Neural progenitor cell (in vitro differentiated cells): ENCODE measurements around the gene GRB7. TPM values are rescaled to one million over a fixed set of nuclear protein-coding genes. Genes with fewer than 3 reads are reported as not detected.
A peak's percentile ranks its signal among the peaks of the same experiment; 100 is the strongest.

Experiments used
- DNase-seq: peaks from one replicate; pipeline ENCODE4 v3.0.0-alpha.2; 2016; ENCODE audit warnings: low spot score
- H2AFZ ChIP-seq: fragments of 200-600 bp; sonication (generic); replicated peaks from 2 replicates; pipeline ENCODE4 v1.6.1; 2016; ENCODE audit warnings: antibody characterized with exemption
- H3F3A ChIP-seq: fragments of 200-600 bp; sonication (generic); 2 replicates; pipeline ENCODE4 v1.6.1; 2016; ENCODE audit warnings: antibody characterized with exemption, low read depth
- H3K27ac ChIP-seq: fragments of 200-600 bp; sonication (generic); 2 replicates; pipeline ENCODE4 v1.5.1; 2016; ENCODE audit warnings: mild to moderate bottlenecking
- H3K27me3 ChIP-seq: fragments of 200-600 bp; sonication (generic); 2 replicates; pipeline ENCODE4 v1.6.1; 2016; ENCODE audit warnings: mild to moderate bottlenecking, moderate library complexity
- H3K36me3 ChIP-seq: fragments of 200-600 bp; sonication (generic); 2 replicates; pipeline ENCODE4 v1.5.1; 2016
- H3K4me1 ChIP-seq: fragments of 200-600 bp; sonication (generic); 2 replicates; pipeline ENCODE4 v1.6.1; 2016; ENCODE audit warnings: mixed run types
- H3K4me2 ChIP-seq: fragments of 200-600 bp; sonication (generic); 2 replicates; pipeline ENCODE4 v1.6.1; 2016
- H3K4me3 ChIP-seq: fragments of 200-600 bp; sonication (generic); 2 replicates; pipeline ENCODE4 v1.5.1; 2016
- H3K79me2 ChIP-seq: fragments of 200-600 bp; sonication (generic); 2 replicates; pipeline ENCODE4 v1.6.1; 2016; ENCODE audit warnings: low read depth
- H3K9ac ChIP-seq: fragments of 200-600 bp; sonication (generic); 2 replicates; pipeline ENCODE4 v1.6.1; 2016
- H3K9me3 ChIP-seq: fragments of 200-600 bp; sonication (generic); 2 replicates; pipeline ENCODE4 v1.5.1; 2016; ENCODE audit warnings: low read depth
- H4K20me1 ChIP-seq: fragments of 200-600 bp; sonication (generic); 2 replicates; pipeline ENCODE4 v1.6.1; 2016; ENCODE audit warnings: low read depth
- H3K27ac Mint-ChIP-seq: 3 replicates; pipeline ENCODE4 v1.8.0; 2021; ENCODE audit warnings: mixed read lengths
- H3K27me3 Mint-ChIP-seq: 2 replicates; pipeline ENCODE4 v1.8.0; 2022; ENCODE audit warnings: low read depth, mild to moderate bottlenecking, inconsistent platforms, moderate library complexity, mixed read lengths; ENCODE audit not compliant: insufficient read depth
- H3K36me3 Mint-ChIP-seq: 3 replicates; pipeline ENCODE4 v1.8.0; 2021; ENCODE audit warnings: mixed read lengths
- H3K4me1 Mint-ChIP-seq: 3 replicates; pipeline ENCODE4 v1.8.0; 2021; ENCODE audit warnings: mixed read lengths
- H3K4me3 Mint-ChIP-seq: 3 replicates; pipeline ENCODE4 v1.8.0; 2021; ENCODE audit warnings: mild to moderate bottlenecking, moderate library complexity, mixed read lengths
- H3K9me3 Mint-ChIP-seq: 3 replicates; pipeline ENCODE4 v1.8.0; 2020; ENCODE audit warnings: mixed read lengths
- EZH2 ChIP-seq: fragments of 200-600 bp; sonication (generic); IDR thresholded peaks from 2 replicates; pipeline ENCODE4 v1.6.1; 2017; ENCODE audit warnings: antibody characterized with exemption, mild to moderate bottlenecking, moderate library complexity
- EZH2phosphoT487 ChIP-seq: fragments of 200-600 bp; sonication (generic); IDR thresholded peaks from 2 replicates; pipeline ENCODE4 v1.6.1; 2017; ENCODE audit warnings: antibody characterized with exemption
- total RNA-seq: library from RNA; depleted of rRNA; stranded (reverse); fragments of >200 nt; gene quantifications from 2 replicates; pipeline ENCODE4 v1.2.3, GENCODE V29; 2015; ENCODE audit warnings: low replicate concordance
- TF ChIP-seq, protein P1 (sequence below): fragments of 200-600 bp; sonication (generic); IDR thresholded peaks from 2 replicates; pipeline ENCODE4 v1.5.1; 2017; ENCODE audit warnings: antibody characterized with exemption, mild to moderate bottlenecking

GRB7 gene
- total RNA-seq, 1 donor from 2014 or later: 6.0 TPM

DNA sequence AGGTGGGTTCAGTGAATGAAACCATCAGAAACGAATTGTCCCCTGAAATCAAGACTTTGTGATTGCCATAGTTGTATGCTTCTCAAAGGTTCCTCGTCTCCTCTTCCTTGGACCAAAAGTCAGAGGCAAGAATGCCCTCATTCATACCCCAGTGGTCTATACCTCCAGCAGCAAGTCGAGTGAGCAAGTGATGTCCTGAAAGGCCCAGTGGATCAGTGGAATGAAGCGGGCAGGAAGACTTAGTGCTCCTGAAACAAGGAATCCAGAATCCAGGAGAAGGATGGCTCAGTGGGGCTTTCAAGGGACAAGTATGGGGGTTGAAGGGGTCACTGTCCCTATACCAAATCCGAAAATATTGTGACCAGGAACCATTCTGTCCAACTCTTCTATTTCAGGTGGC is 43.1 kb upstream of the GRB7 start:
- H3K36me3 ChIP-seq: no peaks in the 10 kb centered on the region
- peak overlapping the region; percentile 74 for H3K27ac Mint-ChIP-seq
- H3K4me1 ChIP-seq: peaks cover 34% of the 10 kb centered on the region
- H3K4me3 Mint-ChIP-seq: peak overlapping the region; percentile 16
- peak overlapping the region; percentile 80 for H3K4me2 ChIP-seq
- no peak overlapping the region for H3K4me3 ChIP-seq
- H3K27me3 ChIP-seq: no peaks in the 10 kb centered on the region
- H2AFZ ChIP-seq: no peak overlapping the region
- H3F3A ChIP-seq: peaks cover 52% of the 10 kb centered on the region
- peaks cover 2% of the 10 kb centered on the region for H3K27me3 Mint-ChIP-seq
- peaks cover under 1% of the 10 kb centered on the region for H3K36me3 Mint-ChIP-seq
- H3K27ac ChIP-seq: peak overlapping the region; percentile 77
- H3K9me3 ChIP-seq: no peaks in the 10 kb centered on the region
- H3K9ac ChIP-seq: no peak overlapping the region
- TF ChIP-seq EZH2: no peak
- TF ChIP-seq, protein P1, sequence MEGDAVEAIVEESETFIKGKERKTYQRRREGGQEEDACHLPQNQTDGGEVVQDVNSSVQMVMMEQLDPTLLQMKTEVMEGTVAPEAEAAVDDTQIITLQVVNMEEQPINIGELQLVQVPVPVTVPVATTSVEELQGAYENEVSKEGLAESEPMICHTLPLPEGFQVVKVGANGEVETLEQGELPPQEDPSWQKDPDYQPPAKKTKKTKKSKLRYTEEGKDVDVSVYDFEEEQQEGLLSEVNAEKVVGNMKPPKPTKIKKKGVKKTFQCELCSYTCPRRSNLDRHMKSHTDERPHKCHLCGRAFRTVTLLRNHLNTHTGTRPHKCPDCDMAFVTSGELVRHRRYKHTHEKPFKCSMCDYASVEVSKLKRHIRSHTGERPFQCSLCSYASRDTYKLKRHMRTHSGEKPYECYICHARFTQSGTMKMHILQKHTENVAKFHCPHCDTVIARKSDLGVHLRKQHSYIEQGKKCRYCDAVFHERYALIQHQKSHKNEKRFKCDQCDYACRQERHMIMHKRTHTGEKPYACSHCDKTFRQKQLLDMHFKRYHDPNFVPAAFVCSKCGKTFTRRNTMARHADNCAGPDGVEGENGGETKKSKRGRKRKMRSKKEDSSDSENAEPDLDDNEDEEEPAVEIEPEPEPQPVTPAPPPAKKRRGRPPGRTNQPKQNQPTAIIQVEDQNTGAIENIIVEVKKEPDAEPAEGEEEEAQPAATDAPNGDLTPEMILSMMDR: no peak
- no peaks in the 10 kb centered on the region for H3K9me3 Mint-ChIP-seq
- no peaks in the 10 kb centered on the region for H4K20me1 ChIP-seq
- peaks cover 9% of the 10 kb centered on the region for H3K79me2 ChIP-seq
- peaks cover 38% of the 10 kb centered on the region for H3K4me1 Mint-ChIP-seq
- DNase-seq: no peak

DNA sequence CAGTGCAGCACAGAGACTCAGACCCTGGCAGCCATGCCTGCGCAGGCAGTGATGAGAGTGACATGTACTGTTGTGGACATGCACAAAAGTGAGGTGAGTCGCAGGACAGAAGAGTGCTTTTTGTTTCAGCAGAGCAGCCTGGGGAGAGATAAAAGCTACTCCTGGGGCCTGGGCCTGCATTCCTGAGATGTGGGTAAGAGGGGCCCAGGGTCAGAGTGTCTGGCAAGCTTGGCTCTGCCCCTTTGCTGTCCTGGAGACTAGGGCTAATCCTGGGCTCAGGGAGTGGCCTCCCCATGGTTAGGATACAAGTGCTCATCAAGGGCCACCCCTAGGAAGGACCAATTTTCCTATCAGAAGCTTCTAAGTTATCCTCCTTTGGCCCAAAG is 42.7 kb upstream of the GRB7 start:
- Histone ChIP-seq H2AFZ (no peak overlapping the region), H3K36me3 (no peaks in the 10 kb centered on the region), H3K27ac (peak overlapping the region; percentile 77), H4K20me1 (no peaks in the 10 kb centered on the region), H3F3A (peaks cover 49% of the 10 kb centered on the region), H3K4me2 (peak overlapping the region; percentile 80), H3K4me3 (no peak overlapping the region), H3K9ac (no peak overlapping the region), H3K27me3 (no peaks in the 10 kb centered on the region), H3K79me2 (peaks cover 14% of the 10 kb centered on the region), H3K4me1 (peaks cover 34% of the 10 kb centered on the region), H3K9me3 (no peaks in the 10 kb centered on the region)
- peaks cover 5% of the 10 kb centered on the region for H3K27me3 Mint-ChIP-seq
- TF ChIP-seq, protein P1: no peak
- TF ChIP-seq EZH2 (no peak), EZH2phosphoT487 (no peak)
- H3K36me3 Mint-ChIP-seq: peaks cover 2% of the 10 kb centered on the region
- H3K4me1 Mint-ChIP-seq: peaks cover 40% of the 10 kb centered on the region
- H3K9me3 Mint-ChIP-seq: no peaks in the 10 kb centered on the region
- no peak overlapping the region for H3K4me3 Mint-ChIP-seq
- H3K27ac Mint-ChIP-seq: peak overlapping the region; percentile 74
- DNase-seq: peak; percentile 47

DNA sequence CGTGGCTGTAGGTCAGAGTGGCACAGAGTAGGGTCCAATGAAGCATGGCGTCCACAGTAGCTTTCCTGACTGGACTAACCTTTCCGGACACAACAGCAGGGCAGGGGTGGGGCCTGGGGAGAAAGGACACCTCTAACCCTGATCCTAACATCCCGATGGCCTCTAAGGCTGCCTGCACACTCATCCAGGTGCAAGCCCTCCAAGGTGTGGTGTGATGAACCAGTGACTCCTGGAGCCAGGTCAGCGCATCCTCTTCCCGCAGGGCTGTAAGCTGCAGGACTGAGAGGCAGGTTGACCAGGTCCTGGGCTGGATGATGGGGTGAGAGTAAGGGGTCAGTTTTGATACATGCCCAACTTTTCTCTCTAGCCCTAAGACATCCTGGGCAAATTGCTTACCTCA is 41.0 kb upstream of the GRB7 start:
- H3K27ac Mint-ChIP-seq: no peak overlapping the region
- Histone ChIP-seq H3K27me3 (no peaks in the 10 kb centered on the region), H2AFZ (no peak overlapping the region), H3K79me2 (peaks cover 30% of the 10 kb centered on the region), H3K4me3 (no peak overlapping the region), H4K20me1 (peaks cover 10% of the 10 kb centered on the region), H3K27ac (no peak overlapping the region), H3K9me3 (no peaks in the 10 kb centered on the region), H3K36me3 (no peaks in the 10 kb centered on the region), H3K9ac (no peak overlapping the region), H3K4me2 (peak overlapping the region; percentile 80), H3F3A (peaks cover 45% of the 10 kb centered on the region), H3K4me1 (peaks cover 41% of the 10 kb centered on the region)
- H3K4me3 Mint-ChIP-seq: peak overlapping the region; percentile 64
- H3K27me3 Mint-ChIP-seq: peaks cover 5% of the 10 kb centered on the region
- H3K36me3 Mint-ChIP-seq: peaks cover 2% of the 10 kb centered on the region
- TF ChIP-seq EZH2phosphoT487 (no peak), EZH2 (no peak)
- TF ChIP-seq, protein P1: no peak
- H3K9me3 Mint-ChIP-seq: no peaks in the 10 kb centered on the region
- no peak for DNase-seq
- peaks cover 50% of the 10 kb centered on the region for H3K4me1 Mint-ChIP-seq
